NCI-H2107 treated with DMSO at 0.1 percent for 48 hours (cell line): ENCODE results near the gene SCNN1G.

Source experiments
- DNase-seq: peaks from one replicate; lab custom pipeline; 2025; ENCODE audit not compliant: unreplicated experiment; lab: John Stamatoyannopoulos, UW

SCNN1G gene

GRCh38 chr16:23149993-23150364, 32.6 kb upstream of the SCNN1G start:
- DNase-seq, result no peak

- DNase-seq, result no peak
Measured at GRCh38 chr16:23152386-23153178, 30.0 kb upstream of the SCNN1G start.

DNA sequence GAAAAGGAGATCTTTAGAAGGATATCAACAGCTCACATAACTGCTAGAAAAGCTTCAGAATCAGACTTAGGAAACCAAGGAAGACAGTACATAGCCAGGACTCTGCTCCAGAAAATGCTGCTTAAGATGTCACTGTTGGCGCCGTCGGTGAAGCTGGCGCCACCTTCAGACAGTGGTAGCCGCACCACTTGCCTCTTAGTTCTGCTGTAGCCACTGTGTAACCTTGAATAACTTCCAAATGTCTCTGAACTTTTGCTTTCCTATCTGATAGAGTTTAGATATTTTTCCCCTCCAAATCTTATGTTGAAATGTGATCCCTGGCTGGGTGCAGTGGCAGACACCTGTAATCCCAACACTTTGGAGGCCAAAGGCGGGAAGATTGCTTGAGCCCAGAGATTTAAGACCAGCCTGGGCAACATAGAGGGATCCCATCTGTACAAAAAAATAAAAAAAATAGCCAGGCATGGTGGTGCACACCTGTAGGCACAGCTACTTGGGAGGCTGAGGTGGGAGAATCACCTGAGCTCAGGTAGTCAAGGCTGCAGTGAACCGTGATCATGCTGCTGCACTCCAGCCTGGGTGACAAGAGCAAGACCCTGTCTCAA, 27.0 kb upstream of the SCNN1G start:
- DNase-seq, result no peak

GRCh38 chr16:23156110-23156509, 26.4 kb upstream of the SCNN1G start:
- DNase-seq, result no peak

DNA sequence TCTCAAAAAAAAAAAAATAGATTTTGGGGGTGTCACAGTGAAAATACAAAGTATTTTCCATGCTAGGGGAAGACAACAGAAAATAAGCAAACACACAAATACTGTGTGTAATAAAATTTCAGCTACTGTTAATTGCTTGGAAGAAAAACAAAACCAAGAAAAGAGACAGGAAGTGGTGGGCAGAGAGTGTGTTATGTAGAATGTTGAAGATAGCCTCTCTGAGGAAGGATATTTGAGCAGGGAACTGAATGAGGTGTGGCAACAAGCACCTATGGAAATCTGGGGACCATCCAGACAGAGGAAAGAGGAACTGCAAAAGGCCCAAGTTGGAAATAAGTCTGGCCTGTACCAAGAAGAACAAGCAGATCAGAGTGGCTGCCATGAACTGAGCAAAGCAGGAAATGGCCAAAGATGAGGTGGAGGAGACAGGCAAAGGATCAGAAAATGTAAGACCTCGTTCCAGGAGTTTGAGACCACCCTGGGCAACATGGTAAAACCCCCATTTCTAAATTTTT, 25.5 kb upstream of the SCNN1G start:
- no peak for DNase-seq

- no peak for DNase-seq
Measured at GRCh38 chr16:23158114-23158513, 24.4 kb upstream of the SCNN1G start.

DNA sequence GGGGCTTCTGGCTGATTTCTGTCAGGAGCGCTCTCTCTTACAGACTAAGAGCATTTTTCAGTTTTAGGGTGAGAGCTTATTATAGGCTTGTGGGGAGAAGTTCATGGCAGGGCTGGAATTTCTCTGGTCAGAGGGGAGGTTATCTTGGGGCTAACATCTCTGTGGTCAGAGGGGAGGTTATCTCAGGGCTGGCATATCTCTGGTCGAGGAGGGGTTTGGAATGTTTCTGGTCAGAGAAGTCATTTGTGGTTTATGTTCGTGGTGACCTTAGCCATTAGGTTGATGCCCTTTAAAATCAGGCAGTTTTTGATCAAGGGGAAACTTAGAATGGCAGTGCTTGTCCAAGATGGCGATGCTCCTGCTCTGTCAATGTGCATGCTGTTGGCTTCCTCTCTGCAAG, 22.5 kb upstream of the SCNN1G start:
- no peak for DNase-seq

GRCh38 chr16:23160574-23160973, 22.0 kb upstream of the SCNN1G start:
- DNase-seq, result no peak

- DNase-seq, result no peak
Measured at GRCh38 chr16:23163921-23164320, 18.6 kb upstream of the SCNN1G start.

GRCh38 chr16:23164736-23165135, 17.8 kb upstream of the SCNN1G start:
- no peak for DNase-seq

GRCh38 chr16:23172583-23172982, 10.0 kb upstream of the SCNN1G start:
- DNase-seq, result no peak

DNA sequence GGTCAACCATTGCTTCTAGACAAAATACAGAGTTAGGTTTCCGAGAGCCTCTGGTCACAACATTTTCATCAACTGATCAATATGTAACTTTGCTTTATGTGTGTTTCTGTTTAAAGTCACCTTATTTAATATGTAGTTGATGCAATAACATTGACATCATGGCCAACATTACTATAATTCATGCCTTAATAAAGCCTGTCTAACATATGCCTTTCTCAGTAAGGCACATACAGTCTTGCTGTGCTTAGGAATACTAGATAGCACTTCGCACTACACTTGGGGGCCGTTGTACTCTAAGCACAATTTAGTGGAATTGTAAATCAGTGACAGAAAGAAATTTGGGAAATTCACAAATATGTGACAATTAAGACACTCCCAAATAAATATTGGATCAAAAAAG, 9.6 kb upstream of the SCNN1G start:
- DNase-seq, result no peak

- no peak for DNase-seq
Measured at GRCh38 chr16:23174622-23175021, 7.9 kb upstream of the SCNN1G start.

DNA sequence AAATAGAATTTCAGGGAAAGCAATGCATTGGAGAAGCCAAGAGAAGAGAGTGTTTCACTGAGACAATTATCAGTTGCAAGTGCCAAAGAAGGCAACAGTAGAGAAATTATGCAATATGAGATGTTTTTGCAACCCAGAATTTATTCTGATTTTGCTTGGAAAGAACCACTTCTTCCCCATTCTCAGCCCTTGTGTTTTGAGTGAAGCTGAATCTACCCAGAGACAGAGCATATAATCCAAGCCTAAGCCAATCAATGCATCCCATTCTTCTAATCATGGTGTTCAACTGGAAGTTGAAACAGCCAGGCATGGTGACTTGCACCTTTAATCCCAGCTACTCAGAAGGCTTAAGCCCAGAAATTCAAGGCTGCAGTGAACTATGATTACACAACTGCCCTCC, 6.9 kb upstream of the SCNN1G start:
- no peak for DNase-seq

- no peak for DNase-seq
Measured at GRCh38 chr16:23181506-23181905, 1.0 kb upstream of the SCNN1G start.

GRCh38 chr16:23182206-23182678, 303 bp upstream of the SCNN1G start:
- DNase-seq, result peak; percentile 66

- DNase-seq, result no peak
Measured at GRCh38 chr16:23183543-23183862, 958 bp downstream of the SCNN1G start.

DNA sequence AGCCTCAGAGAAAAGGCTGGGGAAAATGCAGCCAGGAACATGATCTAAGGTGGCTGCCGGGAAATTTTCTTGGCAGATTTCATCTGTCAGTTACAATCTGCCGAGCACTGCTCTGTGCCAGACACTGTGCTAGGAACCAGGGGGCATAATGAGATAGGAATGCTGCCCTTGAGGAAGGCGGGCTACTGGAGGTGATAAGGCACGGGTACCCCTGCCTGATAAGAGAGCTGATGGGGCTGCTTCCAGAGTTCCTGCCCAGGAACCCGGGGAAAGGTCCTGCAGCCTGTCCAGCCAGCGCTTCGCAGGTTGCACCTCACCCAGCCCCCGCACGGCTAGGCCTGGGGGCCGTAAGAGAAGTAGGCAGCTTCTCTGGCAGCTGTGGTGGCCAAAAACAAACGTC, 3.1 kb downstream of the SCNN1G start:
- no peak for DNase-seq

- no peak for DNase-seq
Measured at GRCh38 chr16:23186171-23186570, 3.6 kb downstream of the SCNN1G start.

GRCh38 chr16:23187341-23187740, 4.8 kb downstream of the SCNN1G start:
- DNase-seq, result no peak

DNA sequence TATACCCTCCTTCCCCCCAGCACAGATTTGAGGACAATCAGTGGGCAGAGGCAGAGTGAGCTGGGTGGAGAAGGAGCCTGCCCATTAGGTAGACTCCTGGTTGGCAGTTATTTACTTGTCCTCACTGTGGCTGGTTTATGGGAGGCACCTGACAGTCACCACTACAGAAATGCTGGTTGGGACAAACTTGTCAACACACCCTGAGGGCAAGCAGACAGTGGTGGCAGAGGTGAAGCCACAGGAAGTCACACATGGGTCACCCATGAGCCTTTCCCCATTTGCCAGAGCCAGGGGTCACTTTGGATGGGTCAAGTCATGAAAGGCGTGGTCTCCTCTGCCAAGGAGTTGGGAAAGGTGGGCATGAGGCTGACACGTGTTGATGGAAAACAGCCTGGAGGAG, 6.4 kb downstream of the SCNN1G start:
- DNase-seq, result no peak

DNA sequence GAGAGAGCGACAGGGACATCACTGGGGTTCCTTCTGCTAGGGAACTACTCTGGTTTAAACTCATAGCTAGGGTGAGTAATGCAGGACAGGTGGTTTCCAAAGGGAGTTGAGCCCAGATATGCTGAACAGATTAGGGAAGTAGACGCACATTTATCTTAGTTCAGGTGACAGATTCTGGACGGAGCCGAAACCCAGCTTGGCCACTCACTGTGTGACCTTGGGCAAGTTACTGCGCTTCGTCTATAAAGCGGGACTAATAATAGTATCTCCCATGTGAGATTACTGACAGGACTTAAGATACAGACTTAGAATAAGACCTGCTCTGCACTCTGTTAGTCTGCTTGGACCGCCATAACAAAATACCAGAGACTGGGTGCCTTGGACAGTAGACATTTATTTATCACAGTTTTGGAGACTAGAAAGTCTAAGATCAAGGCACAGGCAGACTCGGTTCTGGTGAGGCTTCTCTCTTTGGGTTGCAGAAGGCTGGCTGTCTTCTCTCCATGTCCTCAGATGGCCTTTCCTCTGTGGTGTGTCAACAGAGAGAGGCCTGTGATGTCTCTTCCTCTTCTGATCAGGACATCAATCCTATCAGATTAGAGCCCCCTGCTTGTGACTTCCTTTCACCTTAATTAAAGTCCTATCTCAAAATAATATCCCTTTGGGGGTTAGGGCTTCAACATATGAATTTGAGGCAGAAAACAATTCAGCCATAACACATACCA, 12.1 kb downstream of the SCNN1G start:
- DNase-seq, result no peak
